D721Med (cell line): ENCODE data around the gene SIX2.

ENCODE experiments used
- DNase-seq: peaks from one replicate; pipeline ENCODE4 v3.0.0; 2011; ENCODE audit warnings: low spot score; ENCODE audit not compliant: insufficient read length
- FAIRE-seq: peaks from 2 replicates; lab custom pipeline; 2011; peaks lifted over from hg19 to GRCh38; lab: Jason Lieb, UNC
- CTCF ChIP-seq: IDR thresholded peaks from 2 replicates; pipeline ENCODE4 v1.5.1; 2012; ENCODE audit warnings: mild to moderate bottlenecking, control low read depth; ENCODE audit not compliant: insufficient read depth; ENCODE audit errors: missing control alignments

SIX2 gene

GRCh38 chr2:45006942-45007287 lies 2.3 kb downstream of the SIX2 start:
- no peak for FAIRE-seq
- DNase-seq: no peak
- no peak for TF ChIP-seq CTCF

GRCh38 chr2:45006041-45006941 lies 3.0 kb downstream of the SIX2 start:
- TF ChIP-seq CTCF: no peak
- no peak for DNase-seq
- FAIRE-seq: no peak

- TF ChIP-seq CTCF: no peak
- DNase-seq: no peak
- FAIRE-seq: no peak
Measured at GRCh38 chr2:45005261-45006002, 3.8 kb downstream of the SIX2 start.

DNA sequence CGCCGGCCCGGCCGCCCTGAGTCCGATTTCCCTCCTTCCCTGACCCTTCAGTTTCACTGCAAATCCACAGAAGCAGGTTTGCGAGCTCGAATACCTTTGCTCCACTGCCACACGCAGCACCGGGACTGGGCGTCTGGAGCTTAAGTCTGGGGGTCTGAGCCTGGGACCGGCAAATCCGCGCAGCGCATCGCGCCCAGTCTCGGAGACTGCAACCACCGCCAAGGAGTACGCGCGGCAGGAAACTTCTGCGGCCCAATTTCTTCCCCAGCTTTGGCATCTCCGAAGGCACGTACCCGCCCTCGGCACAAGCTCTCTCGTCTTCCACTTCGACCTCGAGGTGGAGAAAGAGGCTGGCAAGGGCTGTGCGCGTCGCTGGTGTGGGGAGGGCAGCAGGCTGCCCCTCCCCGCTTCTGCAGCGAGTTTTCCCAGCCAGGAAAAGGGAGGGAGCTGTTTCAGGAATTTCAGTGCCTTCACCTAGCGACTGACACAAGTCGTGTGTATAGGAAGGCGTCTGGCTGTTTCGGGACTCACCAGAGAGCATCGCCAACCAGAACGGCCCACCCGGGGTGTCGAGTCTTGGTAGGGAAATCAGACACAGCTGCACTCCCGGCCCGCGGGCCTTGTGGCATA lies 4.6 kb downstream of the SIX2 start:
- no peak for TF ChIP-seq CTCF
- FAIRE-seq (no peak), DNase-seq (no peak)

DNA sequence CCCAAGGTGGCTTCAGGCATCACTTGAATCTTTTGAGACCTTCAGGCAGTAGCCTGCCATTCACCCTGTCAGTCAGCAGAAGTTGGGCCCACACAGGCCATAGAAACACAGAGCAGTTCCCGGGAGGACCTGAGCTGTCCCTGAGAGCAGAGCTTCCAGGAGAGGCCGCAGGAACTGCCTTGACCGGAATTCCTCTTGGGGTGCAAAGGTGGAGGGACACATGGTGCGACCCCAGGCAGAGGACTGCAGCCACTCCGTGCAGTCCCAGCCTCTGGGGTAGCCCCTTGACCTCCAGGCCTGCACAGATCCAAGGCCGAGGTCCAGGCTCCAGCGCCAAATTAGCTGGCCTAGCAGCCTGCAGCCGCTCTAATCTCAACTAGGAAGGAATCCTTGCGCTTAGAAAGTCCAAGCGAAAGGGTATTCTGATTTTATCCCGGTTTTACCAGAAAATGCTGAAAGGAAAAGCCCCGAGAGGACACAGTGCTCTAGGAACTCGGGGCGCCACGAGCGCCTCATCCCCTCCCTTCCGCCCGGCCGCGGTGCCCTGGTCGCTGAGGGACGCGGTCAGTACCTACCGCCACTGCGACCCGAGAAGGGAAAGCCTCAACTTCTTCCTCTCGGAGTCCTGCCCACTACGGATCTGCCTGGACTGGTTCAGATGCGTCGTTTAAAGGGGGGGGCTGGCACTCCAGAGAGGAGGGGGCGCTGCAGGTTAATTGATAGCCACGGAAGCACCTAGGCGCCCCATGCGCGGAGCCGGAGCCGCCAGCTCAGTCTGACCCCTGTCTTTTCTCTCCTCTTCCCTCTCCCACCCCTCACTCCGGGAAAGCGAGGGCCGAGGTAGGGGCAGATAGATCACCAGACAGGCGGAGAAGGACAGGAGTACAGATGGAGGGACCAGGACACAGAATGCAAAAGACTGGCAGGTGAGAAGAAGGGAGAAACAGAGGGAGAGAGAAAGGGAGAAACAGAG lies 5.4 kb downstream of the SIX2 start:
- TF ChIP-seq CTCF: no peak
- no peak for FAIRE-seq
- DNase-seq: no peak

DNA sequence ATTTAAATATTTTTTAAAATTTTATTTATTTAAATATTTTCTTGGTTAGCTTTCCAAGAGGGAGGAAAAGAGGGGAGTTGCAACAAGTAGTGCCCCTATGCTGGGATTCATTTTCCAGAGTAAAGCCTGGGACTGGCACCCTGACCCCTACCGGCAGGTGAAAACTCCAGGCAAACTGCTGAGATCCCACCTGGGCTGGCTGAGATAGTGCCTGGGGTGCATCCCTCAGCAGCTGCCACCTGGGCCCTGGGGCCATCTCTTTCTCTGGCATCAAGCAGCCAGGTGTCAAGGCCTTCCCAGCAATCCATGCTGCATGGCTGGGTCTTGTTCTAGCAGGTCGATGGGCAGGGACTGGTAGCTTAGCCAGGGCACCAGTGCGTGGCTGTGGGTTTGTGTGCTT lies 6.6 kb downstream of the SIX2 start:
- FAIRE-seq (no peak), DNase-seq (no peak)
- no peak for TF ChIP-seq CTCF
